Gastrocnemius medialis (tissue), 4 donors: ENCODE data around the gene CCDC30. TPM values are rescaled to one million over a fixed set of nuclear protein-coding genes. Genes with fewer than 3 reads are reported as not detected.

Experiments used
- ATAC-seq, 2 donors: fragments of 150-250 bp; one replicate each; pipeline ENCODE4 v1.9.1; 2016
- DNase-seq, 2 donors: peaks; one replicate each; pipeline ENCODE4 v3.0.0-alpha.2; 2019
- H3K27ac ChIP-seq, 4 donors: fragments of 200-600 bp; sonication (generic); 1 replicate in 1 of 4; 2 replicates in 3 of 4; pipeline ENCODE4 v1.5.1; 2016 to 2018; ENCODE audit warnings: mild to moderate bottlenecking in 2 of 4, moderate library complexity in 1 of 4
- H3K27me3 ChIP-seq, 3 donors: fragments of 200-600 bp; sonication (generic) in 2 of 3; 1 replicate in 1 of 3; 2 replicates in 2 of 3; pipeline versions ENCODE4 v1.5.1 to v1.6.0; 2016 to 2019; ENCODE audit warnings: mild to moderate bottlenecking in 1 of 3, moderate library complexity in 1 of 3
- H3K36me3 ChIP-seq, 2 donors: fragments of 200-600 bp; sonication (generic) in 1 of 2; one replicate each; pipeline ENCODE4 v1.5.1; 2017 to 2018
- H3K4me1 ChIP-seq, 2 donors: fragments of 200-600 bp; sonication (generic) in 1 of 2; one replicate each; pipeline ENCODE4 v1.5.1; 2016 to 2017; ENCODE audit warnings: mild to moderate bottlenecking in 2 of 2
- H3K4me3 ChIP-seq, 4 donors: fragments of 200-600 bp; sonication (generic) in 3 of 4; 1 replicate in 1 of 4; 2 replicates in 3 of 4; pipeline ENCODE4 v1.5.1; 2016 to 2019; ENCODE audit warnings: mild to moderate bottlenecking in 2 of 4
- H3K9me3 ChIP-seq, 3 donors: fragments of 200-600 bp; sonication (generic) in 2 of 3; 1 replicate in 1 of 3; 2 replicates in 2 of 3; pipeline ENCODE4 v1.5.1; 2016 to 2019
- CTCF ChIP-seq, 5 experiments: fragments of 450-650 bp in 3 of 5; fragments of 200-600 bp in 2 of 5; sonication (generic) in 2 of 5; IDR thresholded peaks in 4 of 5; conservative IDR thresholded peaks in 1 of 5; 1 replicate in 4 of 5; 2 replicates in 1 of 5; pipeline ENCODE4 v1.5.1; 2016 to 2019; ENCODE audit warnings: antibody characterized with exemption in 5 of 5, mild to moderate bottlenecking in 3 of 5, moderate library complexity in 3 of 5
- POLR2A ChIP-seq, 2 donors: fragments of 450-650 bp; IDR thresholded peaks; one replicate each; pipeline ENCODE4 v1.6.1; 2017; ENCODE audit warnings: antibody characterized with exemption in 2 of 2, mild to moderate bottlenecking in 2 of 2, moderate library complexity in 2 of 2
- in situ Hi-C, 4 donors: fragments of 200-750 bp; cut with MboI; loops; one replicate each; pipeline versions ENCODE4 v1.15.0 to v1.8.0; 2017; ENCODE audit warnings: low sequenced_read_pairs in 4 of 4
- intact Hi-C: fragments of 100-400 bp; cut with DNase I; formaldehyde crosslinking; loops from one replicate; pipeline ENCODE4 v1.15.1; 2023; ENCODE audit warnings: low total_unique reads
- total RNA-seq, 4 donors: library from RNA; depleted of rRNA; stranded (reverse); fragments of >200 nt; gene quantifications; one replicate each; pipeline versions ENCODE4 v1.1.0 to v1.2.3, GENCODE V29; 2016

Gene CCDC30
- total RNA-seq, 4 donors from 2014 or later, result 0.24 to 2.9 (median 0.74) TPM

- H3K4me1 ChIP-seq, result peaks cover 9 to 12% of the 10 kb centered on the region in 2 donors
- peaks cover 0 to 2% (median 0%) of the 10 kb centered on the region in 3 donors for H3K27me3 ChIP-seq
- intact Hi-C loops (no loop called here), in situ Hi-C loops (no loop called here)
- H3K4me3 ChIP-seq, result no peak overlapping the region
- H3K36me3 ChIP-seq, result no peaks in the 10 kb centered on the region
- H3K9me3 ChIP-seq, result no peaks in the 10 kb centered on the region
- ATAC-seq (no peak), DNase-seq (no peak)
- TF ChIP-seq POLR2A (IDR thresholded peaks at IDR 0.05) (no peak), CTCF (IDR thresholded peaks at IDR 0.05 in 4 of 5, conservative IDR thresholded peaks at IDR 0.05 in 1 of 5) (no peak)
- H3K27ac ChIP-seq, result no peak overlapping the region
Observed at GRCh38 chr1:42419126-42419821, 43.8 kb upstream of the CCDC30 start.

GRCh38 chr1:42420121-42420520 is 43.0 kb upstream of the CCDC30 start:
- no peak for TF ChIP-seq CTCF (IDR thresholded peaks at IDR 0.05 in 4 of 5, conservative IDR thresholded peaks at IDR 0.05 in 1 of 5)
- TF ChIP-seq POLR2A (IDR thresholded peaks at IDR 0.05), result no peak
- ATAC-seq (no peak), DNase-seq (no peak)
- no peaks in the 10 kb centered on the region for H3K36me3 ChIP-seq
- H3K4me3 ChIP-seq, result no peak overlapping the region
- intact Hi-C loops (no loop called here), in situ Hi-C loops (no loop called here)
- peaks cover 9 to 12% of the 10 kb centered on the region in 2 donors for H3K4me1 ChIP-seq
- no peaks in the 10 kb centered on the region for H3K9me3 ChIP-seq
- peaks cover 0 to 2% (median 0%) of the 10 kb centered on the region in 3 donors for H3K27me3 ChIP-seq
- no peak overlapping the region for H3K27ac ChIP-seq

GRCh38 chr1:42420911-42421585 is 42.0 kb upstream of the CCDC30 start:
- Histone ChIP-seq H3K9me3 (no peaks in the 10 kb centered on the region), H3K36me3 (no peaks in the 10 kb centered on the region), H3K4me1 (peaks cover 9 to 12% of the 10 kb centered on the region in 2 donors), H3K27me3 (peaks cover 0 to 2% (median 0%) of the 10 kb centered on the region in 3 donors), H3K4me3 (no peak overlapping the region), H3K27ac (no peak overlapping the region)
- in situ Hi-C loops, result no loop called here
- intact Hi-C loops, result no loop called here
- TF ChIP-seq CTCF (IDR thresholded peaks at IDR 0.05 in 4 of 5, conservative IDR thresholded peaks at IDR 0.05 in 1 of 5) (no peak), POLR2A (IDR thresholded peaks at IDR 0.05) (no peak)
- no peak for ATAC-seq
- DNase-seq, result no peak

- Histone ChIP-seq H3K27ac (no peak overlapping the region), H3K36me3 (no peaks in the 10 kb centered on the region), H3K9me3 (no peaks in the 10 kb centered on the region), H3K4me3 (no peak overlapping the region), H3K4me1 (peaks cover 9 to 12% of the 10 kb centered on the region in 2 donors), H3K27me3 (peaks cover 0 to 2% (median 0%) of the 10 kb centered on the region in 3 donors)
- ATAC-seq (no peak), DNase-seq (no peak)
- intact Hi-C loops (no loop called here), in situ Hi-C loops (no loop called here)
- TF ChIP-seq POLR2A (IDR thresholded peaks at IDR 0.05) (no peak), CTCF (IDR thresholded peaks at IDR 0.05 in 4 of 5, conservative IDR thresholded peaks at IDR 0.05 in 1 of 5) (no peak)
Observed at GRCh38 chr1:42422737-42423136, 40.3 kb upstream of the CCDC30 start.
